ENCODE data around the gene STK32B. TPM values are rescaled to one million over a fixed set of nuclear protein-coding genes. Genes with fewer than 3 reads are reported as not detected.

The STK32B gene
- total RNA-seq, 1 experiment from 2014 or later = 1.1 TPM

DNA sequence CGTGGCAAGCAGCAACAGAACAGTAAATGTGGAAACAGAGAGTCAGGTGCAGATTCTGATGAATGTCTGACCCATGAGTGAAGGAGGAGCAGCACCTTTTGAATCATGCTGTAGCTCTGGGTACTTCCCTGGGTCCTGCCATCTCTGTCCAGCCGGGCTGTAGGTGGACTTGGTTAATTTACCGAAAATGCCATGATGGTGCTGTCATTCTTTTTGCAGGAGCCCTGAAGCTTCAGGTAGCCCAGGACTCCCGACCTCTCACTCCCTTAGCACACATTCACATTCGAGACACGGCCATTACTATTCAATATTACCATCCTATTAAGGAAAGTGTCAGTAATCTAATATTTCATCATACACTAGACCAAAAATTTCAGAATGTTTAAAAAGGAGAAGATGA is 320.9 kb downstream of the STK32B start:
- Histone ChIP-seq H3K79me2 (ENCODE audit: low read length) (no peaks in the 10 kb centered on the region), H3K27me3 (ENCODE audit: low read length) (no peaks in the 10 kb centered on the region), H2AFZ (ENCODE audit: low read length) (no peak overlapping the region), H3K27ac (ENCODE audit: low read length) (peak overlapping the region; percentile 99), H3F3A (ENCODE audit: low read length, unreplicated experiment) (no peaks in the 10 kb centered on the region), H3K4me2 (ENCODE audit: low read length) (peak overlapping the region; percentile 61), H3K9ac (ENCODE audit: low read length) (peak overlapping the region; percentile 86), H3K4me3 (ENCODE audit: low read length) (no peak overlapping the region), H3K4me1 (ENCODE audit: insufficient read depth, low read length) (peaks cover 64% of the 10 kb centered on the region), H3K36me3 (ENCODE audit: low read depth, low read length) (no peaks in the 10 kb centered on the region), H4K20me1 (ENCODE audit: low read length) (no peaks in the 10 kb centered on the region), H3K9me2 (replicated peaks; ENCODE audit: low read length) (no peaks in the 10 kb centered on the region), H3K9me3 (ENCODE audit: low read length) (no peaks in the 10 kb centered on the region)
- CTCF ChIA-PET = no interaction called here
- BruUV-seq (replicated peaks) = no TSS peak
- DNase-seq (no peak), ATAC-seq (no peak)
- TF ChIP-seq EZH2 (IDR thresholded peaks at IDR 0.05; ENCODE audit: low read length, unreplicated experiment) (no peak), EZH2phosphoT487 (IDR thresholded peaks at IDR 0.05; ENCODE audit: borderline replicate concordance, low read length) (no peak)
- TF ChIP-seq, protein P1, sequence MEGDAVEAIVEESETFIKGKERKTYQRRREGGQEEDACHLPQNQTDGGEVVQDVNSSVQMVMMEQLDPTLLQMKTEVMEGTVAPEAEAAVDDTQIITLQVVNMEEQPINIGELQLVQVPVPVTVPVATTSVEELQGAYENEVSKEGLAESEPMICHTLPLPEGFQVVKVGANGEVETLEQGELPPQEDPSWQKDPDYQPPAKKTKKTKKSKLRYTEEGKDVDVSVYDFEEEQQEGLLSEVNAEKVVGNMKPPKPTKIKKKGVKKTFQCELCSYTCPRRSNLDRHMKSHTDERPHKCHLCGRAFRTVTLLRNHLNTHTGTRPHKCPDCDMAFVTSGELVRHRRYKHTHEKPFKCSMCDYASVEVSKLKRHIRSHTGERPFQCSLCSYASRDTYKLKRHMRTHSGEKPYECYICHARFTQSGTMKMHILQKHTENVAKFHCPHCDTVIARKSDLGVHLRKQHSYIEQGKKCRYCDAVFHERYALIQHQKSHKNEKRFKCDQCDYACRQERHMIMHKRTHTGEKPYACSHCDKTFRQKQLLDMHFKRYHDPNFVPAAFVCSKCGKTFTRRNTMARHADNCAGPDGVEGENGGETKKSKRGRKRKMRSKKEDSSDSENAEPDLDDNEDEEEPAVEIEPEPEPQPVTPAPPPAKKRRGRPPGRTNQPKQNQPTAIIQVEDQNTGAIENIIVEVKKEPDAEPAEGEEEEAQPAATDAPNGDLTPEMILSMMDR (conservative IDR thresholded peaks at IDR 0.05; ENCODE audit: low read depth, low read length) = no peak
- POLR2A ChIA-PET (ENCODE audit: unreplicated experiment) = no interaction called here
- intact Hi-C loops (cut with micrococcal nuclease) = loop anchor here (10.0 kb wide), 1 partner anchor 423 kb away; no protein-coding TSS in a partner anchor

DNA sequence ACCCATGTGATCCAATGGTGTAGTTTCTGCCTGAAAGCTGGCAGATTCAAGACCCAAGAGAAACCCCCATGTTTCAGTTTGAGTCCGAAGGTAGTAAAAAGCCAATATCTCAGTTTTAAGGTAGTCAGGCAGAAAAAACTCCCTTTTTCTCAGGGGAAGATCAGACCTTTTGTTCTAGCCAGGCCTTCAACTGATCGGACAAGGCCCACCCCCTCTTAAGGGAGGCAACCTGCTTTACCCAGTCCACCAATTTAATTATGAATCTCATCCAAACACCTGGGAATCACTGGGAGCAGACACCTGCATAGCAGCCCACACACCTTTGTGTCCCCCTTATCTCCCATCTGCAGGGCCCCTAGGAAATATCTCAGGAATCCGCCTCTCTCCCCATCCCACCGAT is 322.0 kb downstream of the STK32B start:
- peak overlapping the region; percentile 99 for H3K27ac ChIP-seq (ENCODE audit: low read length)
- H3K4me2 ChIP-seq (ENCODE audit: low read length) = no peak overlapping the region
- intact Hi-C loops (cut with micrococcal nuclease) = loop anchor here (10.0 kb wide), 1 partner anchor 421 kb away; no protein-coding TSS in a partner anchor
- no peaks in the 10 kb centered on the region for H3F3A ChIP-seq (ENCODE audit: low read length, unreplicated experiment)
- no peak overlapping the region for H3K4me3 ChIP-seq (ENCODE audit: low read length)
- BruUV-seq (replicated peaks) = no TSS peak
- H3K9ac ChIP-seq (ENCODE audit: low read length) = peak overlapping the region; percentile 86; the same call in 1 of the 2 replicates
- H2AFZ ChIP-seq (ENCODE audit: low read length) = no peak overlapping the region
- H3K9me3 ChIP-seq (ENCODE audit: low read length) = 0 out of 2 replicates have a peak, but pooled peaks cover 3% of the 10 kb centered on the region
- POLR2A ChIA-PET (ENCODE audit: unreplicated experiment) = no interaction called here
- no peaks in the 10 kb centered on the region for H4K20me1 ChIP-seq (ENCODE audit: low read length)
- ATAC-seq (no peak), DNase-seq (no peak)
- CTCF ChIA-PET = no interaction called here
- H3K79me2 ChIP-seq (ENCODE audit: low read length) = no peaks in the 10 kb centered on the region
- H3K9me2 ChIP-seq (replicated peaks; ENCODE audit: low read length) = no peaks in the 10 kb centered on the region
- H3K27me3 ChIP-seq (ENCODE audit: low read length) = no peaks in the 10 kb centered on the region
- TF ChIP-seq, protein P1 (conservative IDR thresholded peaks at IDR 0.05; ENCODE audit: low read depth, low read length) = no peak
- TF ChIP-seq EZH2 (IDR thresholded peaks at IDR 0.05; ENCODE audit: low read length, unreplicated experiment) = no peak
- TF ChIP-seq EZH2phosphoT487 (IDR thresholded peaks at IDR 0.05; ENCODE audit: borderline replicate concordance, low read length) = no peak
- H3K36me3 ChIP-seq (ENCODE audit: low read depth, low read length) = no peaks in the 10 kb centered on the region
- peaks cover 58% of the 10 kb centered on the region for H3K4me1 ChIP-seq (ENCODE audit: insufficient read depth, low read length)

DNA sequence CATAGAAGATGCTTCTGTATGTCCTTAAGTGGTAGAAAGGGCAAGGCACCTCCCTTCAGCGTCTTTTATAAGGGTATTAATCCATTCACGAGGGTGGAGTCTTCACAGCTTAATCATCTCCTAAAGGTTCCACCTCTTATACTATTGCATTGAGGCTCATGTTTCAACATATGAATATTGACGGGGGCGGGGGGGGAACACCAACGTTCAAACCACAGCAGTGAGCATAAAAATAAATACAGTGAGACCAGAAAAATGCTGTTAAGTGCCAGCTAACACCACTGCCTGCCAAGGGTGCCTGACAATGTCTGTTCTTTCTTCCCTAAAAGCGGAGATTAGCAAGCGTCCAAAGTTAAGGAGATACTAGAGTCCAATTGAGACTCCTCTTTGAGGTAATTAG is 323.3 kb downstream of the STK32B start:
- no peak overlapping the region for H2AFZ ChIP-seq (ENCODE audit: low read length)
- peak overlapping the region; percentile 71 for H3K9ac ChIP-seq (ENCODE audit: low read length)
- intact Hi-C loops (cut with micrococcal nuclease) = loop anchor here (1.0 to 10.0 kb wide), 2 partner anchors 8 to 420 kb away; no protein-coding TSS in a partner anchor
- CTCF ChIA-PET = no interaction called here
- no peaks in the 10 kb centered on the region for H4K20me1 ChIP-seq (ENCODE audit: low read length)
- H3F3A ChIP-seq (ENCODE audit: low read length, unreplicated experiment) = no peaks in the 10 kb centered on the region
- DNase-seq (peak; percentile 84), ATAC-seq (peak; percentile 53)
- BruUV-seq (replicated peaks) = no TSS peak
- peaks cover 56% of the 10 kb centered on the region for H3K4me1 ChIP-seq (ENCODE audit: insufficient read depth, low read length)
- H3K9me3 ChIP-seq (ENCODE audit: low read length) = 0 out of 2 replicates have a peak, but pooled peaks cover 3% of the 10 kb centered on the region
- H3K79me2 ChIP-seq (ENCODE audit: low read length) = no peaks in the 10 kb centered on the region
- no peak overlapping the region for H3K4me3 ChIP-seq (ENCODE audit: low read length)
- H3K27ac ChIP-seq (ENCODE audit: low read length) = peak overlapping the region; percentile 90
- TF ChIP-seq EZH2phosphoT487 (IDR thresholded peaks at IDR 0.05; ENCODE audit: borderline replicate concordance, low read length) = no peak
- TF ChIP-seq, protein P1 (conservative IDR thresholded peaks at IDR 0.05; ENCODE audit: low read depth, low read length) = no peak
- TF ChIP-seq EZH2 (IDR thresholded peaks at IDR 0.05; ENCODE audit: low read length, unreplicated experiment) = no peak
- H3K4me2 ChIP-seq (ENCODE audit: low read length) = peak overlapping the region; percentile 55
- POLR2A ChIA-PET (ENCODE audit: unreplicated experiment) = no interaction called here
- H3K27me3 ChIP-seq (ENCODE audit: low read length) = no peaks in the 10 kb centered on the region
- H3K36me3 ChIP-seq (ENCODE audit: low read depth, low read length) = no peaks in the 10 kb centered on the region
- no peaks in the 10 kb centered on the region for H3K9me2 ChIP-seq (replicated peaks; ENCODE audit: low read length)
